HL-60/S4 treated with retinoic acid at 250 ng/mL for 4 days and 3 days (cell line): ENCODE data around the gene L3HYPDH.
"Not testable (repeated sequence)": the region's sequence is repeated elsewhere in the genome, so short reads cannot be mapped to it uniquely, and the experiment has no call there.

Experiments used
- in situ Hi-C: fragments of 300-500 bp; cut with MboI; formaldehyde crosslinking; loops from 2 replicates; pipeline ENCODE4 v1.7.0; 2022; ENCODE audit warnings: low sequenced_read_pairs

The L3HYPDH gene

DNA sequence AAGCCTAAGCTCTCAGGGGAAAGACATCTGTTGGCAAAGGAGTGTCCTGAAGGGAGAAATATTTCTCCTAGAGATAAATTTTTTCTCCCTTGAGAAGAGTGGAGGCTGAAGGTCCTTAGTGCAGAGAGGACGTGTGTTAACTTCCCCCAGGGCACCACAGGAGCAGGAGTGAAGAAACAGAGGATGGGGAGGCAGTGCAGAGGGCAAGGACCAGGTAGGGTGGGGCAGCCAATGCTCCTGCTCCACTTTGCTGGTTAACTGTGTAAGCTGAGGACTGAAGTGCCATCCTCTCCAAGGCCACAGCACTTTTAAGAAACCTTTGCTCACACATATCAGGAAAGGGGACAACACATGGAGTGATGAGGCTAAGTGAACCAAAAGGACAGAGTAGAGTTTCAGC lies 4.0 kb downstream of the L3HYPDH start:
- in situ Hi-C loops = no loop called here

DNA sequence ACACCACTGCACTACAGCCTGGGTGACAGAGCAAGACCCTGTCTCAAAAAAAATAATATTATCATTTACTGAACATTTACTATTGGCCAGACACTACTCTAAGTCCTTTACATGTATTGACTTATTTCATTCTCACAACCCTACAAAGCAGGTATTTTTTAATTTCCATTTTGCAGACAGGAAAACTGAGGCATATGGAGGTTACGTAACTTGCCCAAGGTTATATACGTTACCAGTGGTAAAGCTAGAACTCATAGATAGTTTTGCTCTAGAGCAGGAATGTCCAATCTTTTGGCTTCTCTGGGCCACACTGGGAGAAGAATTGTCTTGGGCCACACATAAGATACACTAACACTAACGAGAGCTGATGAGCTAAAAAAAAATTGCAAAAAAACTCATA lies 5.7 kb downstream of the L3HYPDH start:
- in situ Hi-C loops = no loop called here

DNA sequence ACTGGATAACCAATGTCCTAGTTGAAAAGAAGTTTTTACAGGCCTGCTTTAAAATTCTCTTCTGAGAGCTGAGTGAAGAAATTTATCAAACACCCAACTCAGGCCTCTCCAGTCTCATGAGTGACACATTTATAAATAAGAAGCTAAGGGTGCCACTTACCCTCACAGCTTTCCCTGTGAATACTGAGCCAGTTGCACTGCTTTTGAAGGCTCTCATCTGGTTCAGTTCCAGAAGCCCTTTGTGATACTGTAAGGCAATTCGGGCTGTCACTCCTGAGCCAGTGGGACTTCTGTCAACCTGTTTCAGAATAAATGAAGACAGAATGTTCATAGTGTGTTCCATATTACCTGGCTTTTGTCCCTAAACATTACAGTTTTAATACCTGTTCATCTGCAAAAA lies 8.5 kb downstream of the L3HYPDH start:
- in situ Hi-C loops = no loop called here

DNA sequence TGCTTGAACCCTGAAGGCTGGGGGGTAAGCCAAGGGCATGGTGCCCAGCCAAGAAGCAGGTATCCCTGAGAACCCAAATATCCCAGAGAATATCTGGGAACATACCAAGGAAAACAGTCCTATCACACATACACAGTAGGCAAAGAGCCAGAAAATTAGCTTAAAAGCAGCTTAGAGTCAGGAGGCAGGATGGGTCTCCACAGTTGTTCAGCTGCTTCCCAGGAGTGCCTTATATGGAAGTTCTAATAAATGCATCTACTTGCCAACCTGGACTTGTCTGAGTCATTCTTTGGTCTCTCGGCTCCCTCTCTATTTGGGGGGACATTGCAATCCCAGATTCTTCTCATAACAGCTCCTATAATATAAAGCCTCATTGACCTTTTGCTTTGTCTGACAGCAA lies 10.0 kb downstream of the L3HYPDH start:
- in situ Hi-C loops = no loop called here

DNA sequence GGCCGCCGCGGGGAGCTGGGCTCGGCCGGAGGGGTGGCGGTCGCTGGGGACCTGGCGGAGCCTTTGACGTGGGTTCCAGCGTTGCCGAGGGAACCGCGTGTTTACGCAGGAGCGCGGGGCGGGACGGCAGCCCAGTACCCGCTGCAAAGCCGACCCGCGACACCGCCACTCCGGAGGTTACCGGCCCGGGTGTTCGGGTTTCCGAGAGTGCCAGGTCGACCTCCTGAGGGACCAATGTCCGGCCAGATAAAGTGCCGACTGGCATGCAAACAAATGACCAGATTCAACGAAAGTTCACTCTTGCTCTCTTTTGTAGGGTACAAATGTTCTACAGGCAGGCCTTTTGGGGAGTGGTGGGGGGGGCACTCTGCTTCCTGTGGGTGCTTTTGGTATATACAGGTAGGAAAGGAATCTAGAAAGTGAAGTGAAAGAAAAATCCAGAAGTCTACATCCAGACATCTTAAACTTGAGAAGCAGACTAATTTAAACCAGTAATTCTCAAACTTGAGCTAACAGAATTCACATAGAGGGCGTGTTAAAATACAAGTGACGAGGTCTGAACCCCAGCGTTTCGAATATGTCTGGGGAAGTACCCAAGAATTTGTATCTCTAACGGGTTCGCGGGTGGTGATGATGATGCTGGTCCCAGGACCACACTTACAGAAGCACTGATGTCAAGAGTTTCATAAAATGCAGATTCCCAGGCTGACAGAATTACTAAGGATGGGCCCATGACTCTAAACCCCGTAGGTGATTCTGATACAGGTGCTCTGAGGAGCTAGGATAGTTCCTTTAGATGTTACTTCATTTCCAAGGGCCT lies 18.7 kb downstream of the L3HYPDH start, which contains the start of gene GPR135:
Gene GPR135, minus strand, starts transcription at position 65 of the 820 bp plus-strand sequence. CDS start 154 bp downstream, outside the sequence.
- in situ Hi-C loops = no loop called here

DNA sequence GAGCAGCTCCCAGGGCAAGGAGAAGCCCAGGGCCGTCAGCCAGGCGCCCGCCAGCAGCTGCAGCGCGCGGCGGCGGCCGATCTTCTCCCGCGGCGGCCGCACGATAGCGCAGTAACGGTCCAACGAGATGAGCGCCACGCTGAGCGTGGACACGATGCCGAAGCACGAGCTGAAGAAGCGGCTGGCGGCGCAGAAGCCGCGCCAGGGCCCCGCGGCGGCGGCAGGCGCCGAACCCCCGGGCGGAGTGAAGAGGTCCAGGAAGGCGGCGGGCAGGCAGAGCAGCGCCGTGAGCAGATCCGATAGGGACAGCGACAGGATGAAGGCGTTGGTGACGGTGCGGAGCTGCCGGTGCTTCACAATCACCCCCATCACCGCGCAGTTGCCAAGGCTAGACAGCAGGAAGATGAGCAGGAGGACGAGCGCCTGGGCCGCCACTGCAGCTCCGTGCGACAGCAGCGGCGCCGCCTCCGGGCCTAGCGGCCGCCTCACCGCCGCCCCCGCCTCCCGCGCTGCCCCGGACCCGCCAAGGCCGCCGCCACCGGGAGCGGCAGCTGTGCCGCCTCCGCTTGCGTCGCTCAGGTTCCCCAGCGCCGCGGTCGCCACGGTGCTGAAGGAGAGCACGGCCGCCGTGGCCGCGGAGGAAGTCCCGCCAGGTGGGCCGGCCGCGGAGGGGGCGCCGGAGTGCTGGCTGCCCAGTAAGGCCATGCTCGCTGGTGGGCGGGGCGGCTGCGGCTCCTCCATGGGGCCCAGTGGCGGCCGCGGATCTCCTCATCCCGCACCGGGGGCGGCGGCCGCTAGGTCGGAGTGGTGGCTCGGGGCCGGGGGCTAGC lies 19.5 kb downstream of the L3HYPDH start:
- in situ Hi-C loops = no loop called here

DNA sequence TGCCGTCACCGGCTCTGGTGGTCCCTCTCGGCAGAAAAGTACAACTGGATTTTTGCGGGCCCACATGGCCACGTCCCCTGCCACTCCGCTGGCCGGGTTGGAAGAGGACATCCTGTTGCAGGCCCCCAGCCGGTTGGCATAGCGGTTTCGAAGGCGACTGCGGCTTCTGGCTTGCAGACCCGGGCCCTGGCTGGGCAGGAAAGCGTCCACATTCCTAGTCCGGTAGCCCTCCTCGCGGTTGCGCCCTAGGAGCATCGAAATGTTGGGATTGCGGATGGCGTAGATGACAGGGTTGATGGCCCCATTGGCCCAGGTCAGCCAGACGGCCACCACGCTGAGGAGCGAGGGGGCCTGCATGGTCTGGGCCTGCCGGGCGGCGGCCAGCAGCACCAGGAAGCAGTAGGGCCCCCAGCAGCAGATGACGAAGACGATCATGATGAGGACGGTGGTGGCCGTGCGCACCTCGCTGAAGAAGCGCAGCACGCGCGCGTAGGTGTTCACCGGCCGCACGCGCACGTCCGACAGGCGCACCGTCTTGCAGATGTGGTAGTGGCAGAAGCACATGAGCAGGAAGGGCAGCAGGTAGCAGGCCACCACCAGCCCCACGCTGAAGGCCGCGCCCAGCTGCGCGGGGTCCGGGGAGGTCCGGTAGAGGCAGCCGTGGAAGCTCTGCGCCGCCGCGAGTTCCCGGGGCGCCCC lies 20.3 kb downstream of the L3HYPDH start:
- in situ Hi-C loops = no loop called here

DNA sequence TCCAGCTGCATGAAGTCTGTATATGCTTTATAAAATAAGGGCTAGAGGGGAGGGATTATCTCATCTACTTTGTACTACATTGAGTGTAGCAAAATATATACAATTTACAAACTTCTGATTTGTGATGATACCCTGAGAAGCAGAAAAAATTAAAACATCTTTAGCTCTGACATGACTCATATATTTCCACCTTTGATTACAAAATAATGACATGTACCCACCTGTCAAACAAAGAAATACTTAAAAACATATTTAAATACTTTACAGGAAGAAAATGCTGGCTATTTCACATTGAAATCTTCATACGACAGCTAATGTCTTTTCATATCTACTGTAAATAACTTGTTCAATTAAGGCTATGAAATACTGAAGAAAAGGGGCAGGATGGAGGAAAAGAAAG lies 22.3 kb downstream of the L3HYPDH start:
- in situ Hi-C loops = no loop called here

DNA sequence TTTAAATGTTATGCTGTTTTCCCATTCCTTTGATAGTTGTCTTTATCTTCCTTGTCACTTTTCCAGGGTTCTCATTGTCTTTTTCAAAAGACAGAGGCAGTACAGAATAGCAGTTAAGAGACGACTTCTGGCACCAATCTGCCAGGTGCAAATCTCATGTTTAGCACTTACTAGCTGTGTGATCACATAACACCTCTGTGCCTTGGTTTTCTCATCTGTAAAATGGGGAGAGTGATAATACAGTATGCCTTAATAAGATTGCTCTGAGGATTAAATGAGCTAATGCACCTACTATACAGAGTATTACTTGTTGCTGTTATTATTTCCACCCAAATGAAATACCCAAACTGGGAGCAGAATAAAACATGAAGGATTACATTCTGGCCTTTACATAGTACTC lies 23.8 kb downstream of the L3HYPDH start:
- in situ Hi-C loops = no loop called here

DNA sequence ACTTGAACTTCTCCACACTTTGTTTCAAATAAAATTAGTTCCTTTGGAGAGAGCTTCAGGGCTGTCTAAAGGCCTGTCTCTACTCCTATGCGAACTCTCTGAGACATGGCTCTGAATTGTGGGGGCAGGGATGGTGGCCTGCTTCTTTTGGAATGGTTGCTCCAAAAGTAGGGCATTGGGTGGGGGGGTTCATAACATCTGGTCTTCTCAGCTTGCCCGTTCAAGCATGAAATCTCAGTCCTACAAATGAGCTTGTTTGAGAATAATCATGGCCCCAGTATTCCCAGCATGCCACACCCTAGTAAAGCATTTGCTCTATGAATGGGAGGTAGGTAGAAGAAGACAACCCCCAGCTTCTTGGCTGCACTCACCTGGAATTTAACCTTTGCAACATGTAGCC lies 25.7 kb downstream of the L3HYPDH start:
- in situ Hi-C loops = no loop called here

DNA sequence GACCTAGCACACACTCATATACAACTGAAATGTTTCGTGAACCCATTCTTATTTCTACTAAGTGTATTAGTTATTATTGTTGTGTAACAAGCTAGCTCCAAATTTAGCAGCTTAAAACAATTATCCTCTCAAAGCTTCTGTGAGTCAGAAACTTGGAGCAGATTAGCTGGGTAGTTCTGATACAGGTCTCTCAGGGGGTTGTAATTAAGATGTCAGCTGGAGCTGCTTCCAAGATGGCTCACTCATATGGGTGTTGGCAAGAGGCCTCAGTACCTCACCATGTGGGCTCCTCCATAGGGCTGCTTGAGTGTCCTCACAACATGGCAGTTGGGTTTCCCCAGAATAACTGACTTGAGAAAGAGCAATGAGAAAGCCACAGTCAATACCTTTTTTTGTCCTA lies 28.8 kb downstream of the L3HYPDH start:
- in situ Hi-C loops = no loop called here

DNA sequence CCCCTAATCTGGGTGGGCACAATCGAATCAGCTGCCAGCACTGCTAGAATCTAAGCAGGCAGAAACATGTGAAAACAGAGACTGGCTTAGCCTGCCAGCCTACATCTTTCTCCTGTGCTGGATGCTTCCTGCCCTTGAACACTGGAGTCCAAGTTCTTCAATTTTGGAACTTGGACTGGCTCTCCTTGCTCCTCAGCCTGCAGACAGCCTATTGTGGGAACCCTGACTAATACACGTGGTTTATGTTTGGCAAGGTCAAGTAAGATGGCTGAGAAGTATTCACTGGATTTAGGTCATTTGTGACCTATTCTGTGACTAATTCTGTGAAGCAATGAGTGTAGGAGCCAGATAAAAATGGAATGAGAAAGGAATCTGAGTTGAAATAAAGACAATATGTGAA lies 30.1 kb downstream of the L3HYPDH start:
- in situ Hi-C loops = no loop called here

DNA sequence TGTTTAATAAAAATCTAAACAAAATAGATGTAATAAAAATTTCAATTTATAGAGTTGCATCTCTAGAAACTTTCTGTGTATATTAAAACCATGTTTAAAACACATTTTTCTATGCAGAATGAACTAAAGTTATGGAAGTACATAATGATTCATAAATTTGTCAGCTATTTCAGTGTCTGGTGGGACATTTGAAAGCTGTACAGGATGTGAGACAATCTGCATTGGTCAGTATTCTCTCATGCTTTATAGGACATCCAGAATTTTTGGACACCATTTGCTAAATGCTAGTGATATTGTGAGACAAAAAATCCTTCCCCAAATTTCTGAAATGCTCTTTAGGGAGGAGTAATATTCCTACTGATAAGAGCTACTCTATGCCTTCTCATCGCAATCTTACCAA lies 32.4 kb downstream of the L3HYPDH start:
- in situ Hi-C loops = no loop called here

DNA sequence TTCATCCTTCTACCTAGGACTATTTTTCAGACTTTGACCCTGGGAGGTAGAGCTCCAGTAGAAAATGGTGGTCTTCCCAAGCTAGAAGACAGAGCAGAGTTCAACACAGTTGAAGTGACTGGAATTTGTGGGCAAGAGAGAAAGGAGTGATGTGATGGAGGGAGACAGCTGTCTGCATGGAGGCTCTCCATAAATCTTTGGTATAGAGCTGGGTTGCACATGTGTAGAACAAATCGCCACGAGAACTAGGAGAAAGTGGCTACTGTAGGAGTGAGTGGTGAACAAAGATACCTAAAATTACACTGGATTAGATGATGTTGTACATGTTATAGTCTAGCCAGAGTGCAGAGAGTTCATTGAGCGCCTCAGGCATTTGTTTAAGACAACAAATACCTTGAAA lies 33.5 kb downstream of the L3HYPDH start:
- in situ Hi-C loops = no loop called here

DNA sequence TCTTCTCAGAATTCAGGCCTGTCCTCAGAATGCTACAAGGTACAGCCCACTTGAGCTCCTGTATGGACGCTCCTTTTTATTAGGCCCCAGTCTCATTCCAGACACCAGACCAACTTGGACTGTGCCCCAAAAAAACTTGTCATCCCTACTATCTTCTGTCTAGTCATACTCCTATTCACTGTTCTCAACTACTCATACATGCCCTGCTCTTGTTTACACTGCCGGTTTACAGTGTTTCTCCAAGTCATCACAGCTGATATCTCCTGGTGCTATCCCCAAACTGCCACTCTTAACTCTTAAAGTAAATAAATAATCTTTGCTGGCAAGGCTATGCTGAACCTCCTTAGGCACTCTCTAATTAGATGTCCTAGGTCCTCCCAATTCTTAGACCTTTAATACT lies 35.5 kb downstream of the L3HYPDH start:
- in situ Hi-C loops = not testable (repeated sequence)

DNA sequence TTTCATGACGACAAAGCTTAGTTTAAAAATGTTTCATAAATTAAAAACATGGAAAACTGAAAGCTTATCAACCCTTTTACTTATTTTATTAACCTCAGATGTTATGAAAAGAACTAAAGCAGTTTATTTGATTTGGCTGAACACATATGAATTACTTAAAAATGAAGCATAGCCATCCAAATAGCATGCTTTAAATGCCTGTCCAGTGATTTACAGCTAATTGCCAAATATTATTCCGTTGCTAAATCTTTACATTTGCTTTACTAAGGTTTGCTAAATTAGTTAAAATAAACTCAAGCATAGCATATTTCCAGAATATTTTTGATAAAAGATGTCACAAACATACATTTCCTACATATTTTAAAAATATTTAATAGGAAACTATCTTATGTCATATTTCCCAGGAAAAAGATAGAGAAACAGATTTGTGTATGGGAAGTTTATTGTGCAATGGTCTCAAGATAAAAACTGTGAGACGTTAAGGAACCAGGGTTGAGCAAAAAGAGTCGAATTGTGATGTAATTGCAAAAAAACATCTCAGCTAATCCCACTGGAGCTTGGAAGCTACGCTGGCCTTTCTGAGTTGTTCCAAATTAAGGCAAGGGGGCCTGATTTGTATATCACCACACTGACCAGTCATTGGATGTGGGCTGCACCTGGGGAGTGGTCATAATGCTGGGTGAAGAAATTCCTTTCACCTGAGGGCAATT lies 44.8 kb downstream of the L3HYPDH start:
- in situ Hi-C loops = no loop called here

DNA sequence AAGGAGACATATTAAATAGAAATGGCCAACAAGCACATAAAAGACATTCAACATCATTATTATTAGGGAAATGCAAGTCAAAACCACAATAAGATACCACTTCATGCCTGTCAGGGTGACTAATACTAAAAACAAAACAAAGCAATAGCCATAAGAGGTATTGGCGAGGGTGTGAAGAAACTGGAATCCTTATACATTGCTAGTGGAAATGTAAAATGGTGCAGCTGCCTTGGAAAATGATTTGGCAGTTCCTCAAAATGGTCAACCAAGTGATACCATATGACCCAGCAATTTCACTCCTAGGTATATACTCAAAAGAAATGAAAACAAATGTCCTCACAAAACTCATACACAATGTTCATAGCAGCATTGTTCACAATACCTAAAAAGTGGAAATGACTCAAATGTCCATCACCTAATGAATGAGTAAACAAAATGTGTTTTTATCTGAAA lies 46.0 kb downstream of the L3HYPDH start:
- in situ Hi-C loops = no loop called here

DNA sequence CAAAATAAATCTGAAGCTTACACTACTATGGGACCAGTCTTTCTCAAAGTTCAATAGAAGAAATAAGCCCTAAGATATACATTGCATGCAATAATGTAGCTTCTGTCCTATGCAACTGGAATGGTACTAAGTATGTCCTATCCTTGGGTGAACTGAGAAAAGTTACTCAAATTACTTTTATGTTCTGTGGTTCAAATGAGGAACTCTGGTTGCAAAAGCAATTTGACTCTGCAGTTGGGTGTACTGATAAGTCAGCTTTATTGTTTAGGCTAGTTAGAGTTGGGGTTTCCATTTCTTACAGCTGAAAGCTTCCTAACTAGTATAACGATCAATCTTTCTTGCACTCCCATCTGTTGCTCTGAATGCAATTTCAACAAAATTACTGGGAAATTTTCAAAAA lies 48.2 kb downstream of the L3HYPDH start:
- in situ Hi-C loops = no loop called here

DNA sequence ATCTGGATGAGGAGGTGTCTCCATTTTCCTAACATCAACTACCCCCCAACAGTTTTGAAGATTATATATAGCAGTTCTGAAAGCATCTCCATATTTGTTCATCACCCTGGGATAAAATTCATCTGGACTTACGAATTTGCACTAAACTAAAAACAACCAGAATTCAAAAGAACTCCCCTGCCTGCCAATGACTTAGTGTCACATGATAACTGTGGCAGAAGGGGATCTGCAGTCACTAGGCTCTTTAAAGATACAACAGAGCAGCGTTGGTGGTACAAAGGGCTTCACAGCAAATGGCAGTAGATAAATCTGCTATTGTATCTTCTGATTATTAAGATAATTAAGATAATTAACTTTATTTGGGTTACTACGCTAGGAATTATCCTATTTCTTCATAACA lies 49.1 kb downstream of the L3HYPDH start:
- in situ Hi-C loops = no loop called here

DNA sequence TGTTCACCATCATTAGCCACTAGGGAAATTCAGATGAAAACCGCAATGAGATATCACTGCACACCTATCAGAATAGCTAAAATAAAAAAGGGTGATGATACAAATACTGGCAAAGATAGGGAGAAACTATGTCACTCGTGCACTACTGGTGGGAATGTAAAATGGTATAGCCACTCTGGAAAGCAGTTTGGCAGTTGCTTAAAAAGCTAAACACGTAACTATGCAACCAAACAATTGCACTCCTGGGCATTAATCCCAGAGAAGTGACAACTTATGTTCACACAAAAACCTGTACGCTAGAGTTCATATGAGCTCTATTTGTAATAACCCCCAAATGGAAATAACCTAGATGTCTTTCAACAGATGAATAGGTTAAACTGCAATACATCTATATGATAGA lies 54.4 kb downstream of the L3HYPDH start:
- in situ Hi-C loops = no loop called here

DNA sequence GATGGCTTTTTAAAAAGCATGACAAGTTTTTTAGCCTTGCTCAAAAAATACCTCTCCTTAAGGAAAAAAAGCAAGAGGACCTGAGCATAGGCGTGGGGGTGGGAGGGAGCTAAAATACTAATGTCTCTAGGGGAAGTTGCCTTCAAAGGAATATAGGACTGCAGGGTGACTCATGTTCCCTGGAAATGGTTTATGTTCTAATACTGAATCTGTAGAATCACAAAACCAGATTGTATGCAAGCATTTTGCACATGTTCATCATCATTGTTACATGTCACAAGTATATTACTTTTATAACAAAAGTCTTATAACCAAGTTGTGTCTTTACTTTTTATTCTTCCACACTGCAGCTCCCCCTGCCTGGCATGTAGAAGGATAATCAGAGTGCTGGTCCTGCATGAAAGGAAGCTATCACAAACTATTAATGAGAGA lies 55.6 kb downstream of the L3HYPDH start:
- in situ Hi-C loops = no loop called here
